K562 treated with DMSO at 1 percent for 4 hours (cell line): ENCODE data around the gene TAS2R42. TPM values are rescaled to one million over a fixed set of nuclear protein-coding genes. Genes with fewer than 3 reads are reported as not detected.

Experiments used
- total RNA-seq: library from RNA; unstranded; fragments of 300-600 nt; gene quantifications from 2 replicates; pipeline ENCODE4 v1.2.3, GENCODE V29; 2022; ENCODE audit not compliant: insufficient read depth

The TAS2R42 gene
- not detected in 2 replicates for total RNA-seq

GRCh38 chr12:11186837-11187236 is at the start of gene TAS2R42:
Gene TAS2R42, minus strand, starts transcription at chr12:11186937. Its CDS starts 0 bp downstream, at chr12:11186937.

GRCh38 chr12:11171145-11171968 is 15.4 kb downstream of the TAS2R42 start, which contains the start of gene SMIM10L1:
Gene SMIM10L1, plus strand, starts transcription at chr12:11171194. Its CDS starts 163 bp downstream, at chr12:11171357.

Other genes with a start within 250 kb of the TAS2R42 start
- 1.5 TPM in 1 of 2 replicates, not detected in the other for gene TAS2R14, start 247.7 kb downstream of the TAS2R42 start, total RNA-seq
- not detected in 2 replicates for gene TAS2R50, start 200.0 kb downstream of the TAS2R42 start, total RNA-seq
- not detected in 2 replicates for gene TAS2R20, start 188.6 kb downstream of the TAS2R42 start, total RNA-seq
- gene TAS2R19, start 164.3 kb downstream of the TAS2R42 start, total RNA-seq = not detected in 2 replicates
- not detected in 2 replicates for gene TAS2R31, start 155.5 kb downstream of the TAS2R42 start, total RNA-seq
- not detected in 2 replicates for gene TAS2R46, start 124.6 kb downstream of the TAS2R42 start, total RNA-seq
- gene TAS2R43, start 94.6 kb downstream of the TAS2R42 start, total RNA-seq = not detected in 2 replicates
- gene TAS2R30, start 52.3 kb downstream of the TAS2R42 start, total RNA-seq = not detected in 2 replicates
- gene SMIM10L1, start 15.7 kb downstream of the TAS2R42 start, total RNA-seq = 7.2 and 8.4 TPM in 2 replicates
- not detected in 2 replicates for gene PRB3, start 82.8 kb upstream of the TAS2R42 start, total RNA-seq
- not detected in 2 replicates for gene PRB4, start 123.5 kb upstream of the TAS2R42 start, total RNA-seq
- gene PRB2, start 208.6 kb upstream of the TAS2R42 start, total RNA-seq = not detected in 2 replicates